Spleen (tissue), 13 donors: ENCODE results near the gene VPREB3. TPM values are rescaled to one million over a fixed set of nuclear protein-coding genes. Genes with fewer than 3 reads are reported as not detected.

Experiments
- DNase-seq: peaks from one replicate; pipeline ENCODE4 v3.0.0-alpha.2; 2020
- H3K27ac ChIP-seq, 8 donors: fragments of 200-600 bp; sonication (generic) in 7 of 8; 1 replicate in 4 of 8; 2 replicates in 4 of 8; pipeline versions ENCODE4 v1.5.0 to v1.8.0; 2016 to 2021; ENCODE audit warnings: inconsistent platforms in 4 of 8, mild to moderate bottlenecking in 4 of 8, moderate library complexity in 1 of 8
- H3K27me3 ChIP-seq, 7 donors: fragments of 200-600 bp; sonication (generic) in 6 of 7; replicated peaks in 1 of 7; 1 replicate in 4 of 7; 2 replicates in 3 of 7; pipeline versions ENCODE4 v1.5.0 to v1.8.0; 2016 to 2021; ENCODE audit warnings: inconsistent platforms in 3 of 7, mild to moderate bottlenecking in 1 of 7
- H3K36me3 ChIP-seq, 6 donors: fragments of 200-600 bp; sonication (generic) in 5 of 6; 1 replicate in 4 of 6; 2 replicates in 2 of 6; pipeline versions ENCODE4 v1.5.0 to v1.8.0; 2016 to 2021; ENCODE audit warnings: inconsistent platforms in 2 of 6
- H3K4me1 ChIP-seq, 6 donors: fragments of 200-600 bp; sonication (generic) in 5 of 6; 1 replicate in 3 of 6; 2 replicates in 3 of 6; pipeline versions ENCODE4 v1.5.0 to v1.8.0; 2016 to 2021; ENCODE audit warnings: inconsistent platforms in 3 of 6
- H3K4me3 ChIP-seq, 8 donors: fragments of 200-600 bp; sonication (generic) in 7 of 8; 1 replicate in 4 of 8; 2 replicates in 4 of 8; pipeline versions ENCODE4 v1.5.0 to v1.8.0; 2016 to 2021; ENCODE audit warnings: inconsistent platforms in 4 of 8, mild to moderate bottlenecking in 4 of 8, moderate library complexity in 2 of 8
- H3K9me3 ChIP-seq, 8 donors: fragments of 200-600 bp; sonication (generic) in 7 of 8; 1 replicate in 4 of 8; 2 replicates in 4 of 8; pipeline versions ENCODE4 v1.5.0 to v1.8.0; 2016 to 2021; ENCODE audit warnings: inconsistent platforms in 4 of 8
- CTCF ChIP-seq, 11 experiments: fragments of 200-600 bp in 7 of 11; fragments of 450-650 bp in 4 of 11; sonication (generic) in 4 of 11; IDR thresholded peaks in 8 of 11; conservative IDR thresholded peaks in 3 of 11; 1 replicate in 7 of 11; 2 replicates in 4 of 11; pipeline versions ENCODE4 v1.4.0 to v1.8.0; 2016 to 2021; ENCODE audit warnings: antibody characterized with exemption in 11 of 11, inconsistent platforms in 4 of 11, mild to moderate bottlenecking in 1 of 11
- POLR2A ChIP-seq, 3 donors: fragments of 450-650 bp; IDR thresholded peaks; one replicate each; pipeline ENCODE4 v1.5.1; 2017; ENCODE audit warnings: antibody characterized with exemption in 3 of 3, mild to moderate bottlenecking in 1 of 3
- POLR2AphosphoS5 ChIP-seq, 3 donors: sonication (generic); formaldehyde crosslinking; IDR thresholded peaks; one replicate each; pipeline ENCODE4 v1.5.1; 2017; ENCODE audit warnings: antibody characterized with exemption in 3 of 3
- WGBS, 5 donors: extraction: QIAGEN DNeasy Blood & Tissue Kit in 3 of 5; methylation state at CpG; one replicate each; pipeline versions ENCODE4 v1.1.5 to v1.1.7; 2013 to 2018; 5-methylcytosine and 5-hydroxymethylcytosine counted together
- intact Hi-C: fragments of 100-400 bp; cut with DNase I; formaldehyde crosslinking; loops from one replicate; pipeline ENCODE4 v1.15.0; 2023; ENCODE audit warnings: low total_unique reads
- long read RNA-seq, 2 donors: transcript quantifications; one replicate each; lab custom pipeline, GENCODE V29; 2026
- polyA plus RNA-seq, 3 donors: library from polyadenylated mRNA; stranded (reverse); fragments of 200-250 nt; gene quantifications; one replicate each; pipeline ENCODE4 v1.2.1, GENCODE V29; 2013
- total RNA-seq, 7 donors: library from RNA; depleted of rRNA in 3 of 7; stranded (reverse); fragments of >200 nt in 3 of 7; fragmentation: NEBNext Ultra II Directional in 4 of 7; extraction: Animal tissue kit (Norgen Biotek cat#: 25700) in 4 of 7; gene quantifications; one replicate each; pipeline versions ENCODE4 v1.1.0 to v1.2.1, GENCODE V29; 2016 to 2021
- donor health status: healthy with polysubstance abuse.
- donor health status: DM: no; HTN: no; CAD: no; lungs with moderate emphysema.
- donor health status: DM: no; HTN: no; CAD: no.
- donor health status: Bipolar disorder and iron deficiency.
- donor health status: healthy.
- donor health status: DM: no; HTN: no; CAD: no.
- donor health status: DM: yes; HTN: yes; CAD: no.

Gene VPREB3
- 100 to 1,000 TPM in 1 of 7 donors, 10 to 100 TPM in 6; 24.9 to 103 (median 49.5) TPM for total RNA-seq
- polyA plus RNA-seq: 100 to 1,000 TPM; 315 to 472 (median 377) TPM
- long read RNA-seq, donor 1, transcript VPREB3-201 (2 exons, 610 nt): major isoform, 16 of 16 reads
- long read RNA-seq, donor 1, partial matches to known transcripts: 0 of 16 reads
- long read RNA-seq, donor 1, other reads (novel, unspliced or antisense): 0 of 16 reads
- long read RNA-seq, donor 2, transcript VPREB3-201 (2 exons, 610 nt): major isoform, 14 of 15 reads
- long read RNA-seq, donor 2, partial matches to known transcripts: 0 of 15 reads
- long read RNA-seq, donor 2, other reads (novel, unspliced or antisense): 0 of 15 reads

- Histone ChIP-seq H3K9me3 (no peaks in the 10 kb centered on the region), H3K27ac (peak within 1 kb of the TSS in 5 of 8 donors; percentile 85 to 94 (median 91)), H3K27me3 (no peaks in the 10 kb centered on the region), H3K4me3 (peak within 1 kb of the TSS in 7 of 8 donors; percentile 43 to 85 (median 61)), H3K4me1 (peaks cover 4 to 72% (median 35%) of the 10 kb centered on the region in 6 donors), H3K36me3 (no peaks in the 10 kb centered on the region)
- DNase-seq: peak; percentile 84
- TF ChIP-seq POLR2AphosphoS5 (IDR thresholded peaks at IDR 0.05): peak in 2 of 3 donors; percentile 47 to 79
- TF ChIP-seq CTCF (IDR thresholded peaks at IDR 0.05 in 8 of 11, conservative IDR thresholded peaks at IDR 0.05 in 3 of 11): no peak
- 74 to 91% (median 82%) methylated on average over 14 of the region's 14 CpGs for WGBS, 5 donors
- intact Hi-C loops: no loop called here
Observed at GRCh38 chr22:23754220-23754919, at the start of gene VPREB3. Gene VPREB3, minus strand, starts transcription at chr22:23754425. Its CDS starts 62 bp downstream, at chr22:23754363.

- Histone ChIP-seq H3K4me1 (peaks cover 5 to 78% (median 50%) of the 10 kb centered on the region in 6 donors), H3K4me3 (peak overlapping the region in 6 of 8 donors; percentile 8 to 64 (median 15)), H3K9me3 (no peaks in the 10 kb centered on the region), H3K36me3 (peaks cover 0 to 100% (median 74%) of the 10 kb centered on the region in 6 donors), H3K27ac (peak overlapping the region in 5 of 8 donors; percentile 41 to 85 (median 74)), H3K27me3 (no peaks in the 10 kb centered on the region)
- intact Hi-C loops: no loop called here
- no peak for DNase-seq
- WGBS, 5 donors: 74 to 81% (median 78%) methylated on average over 19 to 21 of the region's 21 CpGs
- TF ChIP-seq POLR2AphosphoS5 (IDR thresholded peaks at IDR 0.05): peak; percentile 48 to 62 (median 60)
- no peak for TF ChIP-seq CTCF (IDR thresholded peaks at IDR 0.05 in 8 of 11, conservative IDR thresholded peaks at IDR 0.05 in 3 of 11)
Observed at GRCh38 chr22:23803001-23803819, 49.0 kb upstream of the VPREB3 start.

GRCh38 chr22:23801886-23802377 lies 47.7 kb upstream of the VPREB3 start:
- H3K9me3 ChIP-seq: no peaks in the 10 kb centered on the region
- H3K27me3 ChIP-seq: no peaks in the 10 kb centered on the region
- 89 to 97% (median 93%) methylated on average over 8 of the region's 8 CpGs for WGBS, 5 donors
- peaks cover 0 to 100% (median 74%) of the 10 kb centered on the region in 6 donors for H3K36me3 ChIP-seq
- peak overlapping the region in 7 of 8 donors; percentile 43 to 85 (median 73) for H3K27ac ChIP-seq
- no peak for DNase-seq
- peak in 1 of 3 donors; percentile 44 for TF ChIP-seq POLR2AphosphoS5 (IDR thresholded peaks at IDR 0.05)
- no peak for TF ChIP-seq CTCF (IDR thresholded peaks at IDR 0.05 in 8 of 11, conservative IDR thresholded peaks at IDR 0.05 in 3 of 11)
- TF ChIP-seq POLR2A (IDR thresholded peaks at IDR 0.05): no peak
- no peak overlapping the region for H3K4me3 ChIP-seq
- intact Hi-C loops: no loop called here
- H3K4me1 ChIP-seq: peaks cover 5 to 80% (median 48%) of the 10 kb centered on the region in 6 donors
